Activated T-cell treated with anti-CD3 and anti-CD28 coated beads for 24 hours (primary cell): Measurements from ENCODE around the gene CD151.

Experiments
- DNase-seq: peaks from one replicate; pipeline ENCODE4 v3.0.0-alpha.2; 2020; ENCODE audit warnings: low read depth

Gene CD151

GRCh38 chr11:832529-833113 is at the start of gene CD151:
Gene CD151, plus strand, starts transcription at chr11:832952. Its CDS starts 3,118 bp downstream, at chr11:836070.
- no peak for DNase-seq

GRCh38 chr11:783581-784015 is 49.2 kb upstream of the CD151 start:
- no peak for DNase-seq

- DNase-seq, result no peak
Observed at GRCh38 chr11:786235-787083, 46.3 kb upstream of the CD151 start.

- DNase-seq, result no peak
Observed at GRCh38 chr11:787084-787675, 45.6 kb upstream of the CD151 start.

- DNase-seq, result no peak
Observed at GRCh38 chr11:788009-788640, 44.6 kb upstream of the CD151 start.

- no peak for DNase-seq
Observed at GRCh38 chr11:788953-789940, 43.5 kb upstream of the CD151 start.

GRCh38 chr11:789943-790342 is 42.8 kb upstream of the CD151 start, which contains the start of gene CEND1:
Gene CEND1, minus strand, starts transcription at chr11:790090. Its CDS starts 1,514 bp downstream, at chr11:788576.
- peak; percentile 43 for DNase-seq

- DNase-seq, result no peak
Observed at GRCh38 chr11:790721-791564, 41.8 kb upstream of the CD151 start.

GRCh38 chr11:791658-792534 is 40.9 kb upstream of the CD151 start:
- DNase-seq, result no peak

- no peak for DNase-seq
Observed at GRCh38 chr11:792535-792821, 40.3 kb upstream of the CD151 start.

GRCh38 chr11:792873-793272 is 39.9 kb upstream of the CD151 start:
- DNase-seq, result no peak

GRCh38 chr11:793556-793955 is 39.2 kb upstream of the CD151 start:
- DNase-seq, result no peak

- DNase-seq, result no peak
Observed at GRCh38 chr11:794013-794765, 38.6 kb upstream of the CD151 start.

- DNase-seq, result no peak
Observed at GRCh38 chr11:794766-795633, 37.8 kb upstream of the CD151 start.

GRCh38 chr11:795634-796564 is 36.9 kb upstream of the CD151 start:
- peak; percentile 79 for DNase-seq

GRCh38 chr11:796565-797295 is 36.0 kb upstream of the CD151 start:
- DNase-seq, result no peak
